ENCODE measurements around the gene ZBTB9.

The ZBTB9 gene

GRCh38 chr6:33451606-33452005 lies 2.8 kb upstream of the ZBTB9 start:
- no peaks in the 10 kb centered on the region for H3K36me3 ChIP-seq (ENCODE audit: insufficient read depth, low read length)

GRCh38 chr6:33452496-33452895 lies 1.9 kb upstream of the ZBTB9 start:
- no peaks in the 10 kb centered on the region for H3K9me2 ChIP-seq (replicated peaks; ENCODE audit: low read depth, low read length)
- H3K9ac ChIP-seq (ENCODE audit: low read depth, low read length, poor library complexity, severe bottlenecking), result no peak overlapping the region
- H3F3A ChIP-seq (ENCODE audit: low read depth), result no peaks in the 10 kb centered on the region
- peaks cover 15% of the 10 kb centered on the region for H3K79me2 ChIP-seq (ENCODE audit: insufficient read depth, low read length)
- H3K4me3 ChIP-seq (ENCODE audit: low read length, poor library complexity, severe bottlenecking), result no peak overlapping the region
- H3K9me3 ChIP-seq (ENCODE audit: insufficient read depth, low read depth, low read length), result no peaks in the 10 kb centered on the region
- no peak overlapping the region for H2AFZ ChIP-seq (ENCODE audit: low read length)
- no peaks in the 10 kb centered on the region for H3K36me3 ChIP-seq (ENCODE audit: insufficient read depth, low read length)
- H3K4me1 ChIP-seq (ENCODE audit: insufficient read depth, low read length, poor library complexity, severe bottlenecking), result peaks cover 10% of the 10 kb centered on the region
- H3K27me3 ChIP-seq (ENCODE audit: insufficient read depth, low read length, poor library complexity, severe bottlenecking), result no peaks in the 10 kb centered on the region
- no peaks in the 10 kb centered on the region for H4K20me1 ChIP-seq (ENCODE audit: insufficient read depth, low read length, poor library complexity, severe bottlenecking)
- TF ChIP-seq EZH2phosphoT487 (IDR thresholded peaks at IDR 0.05; ENCODE audit: borderline replicate concordance) (no peak), CTCF (conservative IDR thresholded peaks at IDR 0.05; ENCODE audit: low read length) (no peak)
- H3K4me2 ChIP-seq (ENCODE audit: low read depth, low read length, poor library complexity, severe bottlenecking), result peak overlapping the region; percentile 88

More at GRCh38 chr6:33451606-33452005, 2.8 kb upstream of the ZBTB9 start:
- Histone ChIP-seq H3K9me2 (replicated peaks; ENCODE audit: low read depth, low read length) (no peaks in the 10 kb centered on the region), H3K4me1 (ENCODE audit: insufficient read depth, low read length, poor library complexity, severe bottlenecking) (peaks cover 10% of the 10 kb centered on the region), H3K27me3 (ENCODE audit: insufficient read depth, low read length, poor library complexity, severe bottlenecking) (no peaks in the 10 kb centered on the region), H3F3A (ENCODE audit: low read depth) (no peaks in the 10 kb centered on the region), H3K9ac (ENCODE audit: low read depth, low read length, poor library complexity, severe bottlenecking) (no peak overlapping the region), H3K4me2 (ENCODE audit: low read depth, low read length, poor library complexity, severe bottlenecking) (no peak overlapping the region), H3K4me3 (ENCODE audit: low read length, poor library complexity, severe bottlenecking) (no peak overlapping the region), H3K79me2 (ENCODE audit: insufficient read depth, low read length) (peaks cover 15% of the 10 kb centered on the region), H3K9me3 (ENCODE audit: insufficient read depth, low read depth, low read length) (no peaks in the 10 kb centered on the region), H2AFZ (ENCODE audit: low read length) (no peak overlapping the region), H4K20me1 (ENCODE audit: insufficient read depth, low read length, poor library complexity, severe bottlenecking) (no peaks in the 10 kb centered on the region)
- no peak for TF ChIP-seq CTCF (conservative IDR thresholded peaks at IDR 0.05; ENCODE audit: low read length)
- TF ChIP-seq EZH2phosphoT487 (IDR thresholded peaks at IDR 0.05; ENCODE audit: borderline replicate concordance), result no peak

DNA sequence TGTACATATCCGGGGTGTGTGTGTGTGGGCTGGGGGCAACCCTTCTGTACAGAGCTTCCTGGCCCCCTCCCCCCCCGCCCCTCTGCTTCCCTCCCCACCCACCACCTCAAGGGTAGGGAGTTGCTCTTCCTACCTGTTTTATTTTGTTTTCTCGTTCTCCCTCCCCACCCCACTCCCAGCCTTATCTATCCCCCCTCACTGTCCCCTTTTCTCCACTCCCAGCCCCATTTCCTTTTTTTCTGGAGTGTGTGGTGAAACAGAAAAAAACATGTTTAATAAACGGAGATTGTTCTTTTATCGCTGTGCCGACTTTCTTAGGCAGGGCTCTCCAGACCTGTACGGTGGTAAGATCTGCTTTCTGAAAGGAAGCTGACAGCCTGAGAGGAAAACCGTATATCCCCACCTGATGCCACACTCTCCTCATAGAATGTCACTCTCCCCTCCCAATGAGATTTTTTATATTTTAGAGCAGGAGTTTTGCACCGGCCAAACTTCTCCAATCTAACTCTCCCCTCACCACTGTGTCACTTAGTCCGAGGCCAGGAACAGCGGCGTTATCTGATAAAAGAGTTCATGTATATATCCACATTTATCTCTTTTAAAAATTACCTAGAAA lies 875 bp upstream of the ZBTB9 start:
- H3K36me3 ChIP-seq (ENCODE audit: insufficient read depth, low read length), result no peaks in the 10 kb centered on the region
- H3K4me2 ChIP-seq (ENCODE audit: low read depth, low read length, poor library complexity, severe bottlenecking), result peak overlapping the region; percentile 88
- no peaks in the 10 kb centered on the region for H3K9me3 ChIP-seq (ENCODE audit: insufficient read depth, low read depth, low read length)
- H3K9me2 ChIP-seq (replicated peaks; ENCODE audit: low read depth, low read length), result no peaks in the 10 kb centered on the region
- H3F3A ChIP-seq (ENCODE audit: low read depth), result no peaks in the 10 kb centered on the region
- H4K20me1 ChIP-seq (ENCODE audit: insufficient read depth, low read length, poor library complexity, severe bottlenecking), result no peaks in the 10 kb centered on the region
- peaks cover 15% of the 10 kb centered on the region for H3K79me2 ChIP-seq (ENCODE audit: insufficient read depth, low read length)
- peak overlapping the region; percentile 94 for H3K4me3 ChIP-seq (ENCODE audit: low read length, poor library complexity, severe bottlenecking)
- H3K4me1 ChIP-seq (ENCODE audit: insufficient read depth, low read length, poor library complexity, severe bottlenecking), result peaks cover 10% of the 10 kb centered on the region
- TF ChIP-seq CTCF (conservative IDR thresholded peaks at IDR 0.05; ENCODE audit: low read length), result no peak
- TF ChIP-seq EZH2phosphoT487 (IDR thresholded peaks at IDR 0.05; ENCODE audit: borderline replicate concordance), result no peak
- peak overlapping the region; percentile 79 for H3K9ac ChIP-seq (ENCODE audit: low read depth, low read length, poor library complexity, severe bottlenecking)
- H3K27me3 ChIP-seq (ENCODE audit: insufficient read depth, low read length, poor library complexity, severe bottlenecking), result no peaks in the 10 kb centered on the region
- peak overlapping the region; percentile 69; the same call in 1 of the 2 replicates for H2AFZ ChIP-seq (ENCODE audit: low read length)
